NCI-H82 (cell line): ENCODE results near the gene P2RY14.
A peak's percentile ranks its signal among the peaks of the same experiment; 100 is the strongest.

Experiments used
- DNase-seq: peaks from one replicate; lab custom pipeline; 2025; lab: John Stamatoyannopoulos, UW

The P2RY14 gene

DNA sequence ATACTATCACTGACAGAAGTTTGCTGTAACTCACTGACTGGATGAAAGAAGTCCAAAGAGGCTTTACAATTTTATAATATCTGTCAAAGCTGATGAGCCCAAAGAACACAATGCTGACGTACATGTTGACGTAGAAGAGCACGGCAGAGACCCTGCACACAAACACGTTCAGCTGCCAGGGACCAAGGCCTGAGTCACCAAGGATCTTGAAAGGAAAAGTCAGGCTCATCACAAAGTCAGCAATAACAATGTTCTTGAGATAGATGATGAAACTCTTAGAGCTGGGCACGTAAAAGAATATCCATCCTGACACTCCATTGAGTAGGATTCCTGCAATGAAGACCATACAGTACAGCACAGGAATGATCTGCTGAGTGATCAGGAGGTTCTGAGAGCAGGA is 64.5 kb downstream of the P2RY14 start:
- no peak for DNase-seq

DNA sequence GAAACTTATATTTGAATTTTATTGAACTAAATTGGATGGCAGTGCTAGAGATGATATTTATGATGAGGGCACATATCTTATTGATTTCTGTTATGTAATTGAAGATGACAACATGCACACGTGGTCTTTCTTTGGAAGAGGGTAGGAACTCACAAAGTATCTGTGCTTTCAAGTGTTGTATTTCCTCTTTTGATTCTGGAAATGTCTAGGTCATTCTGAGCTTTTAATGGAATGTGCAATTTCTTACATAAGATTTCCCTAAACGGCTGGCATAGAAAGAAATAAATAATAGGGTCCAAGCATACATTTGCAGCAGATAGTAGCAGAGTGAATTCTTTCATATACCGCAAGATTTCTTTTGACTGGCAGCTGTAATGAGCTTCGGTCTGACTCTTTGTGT is 65.2 kb downstream of the P2RY14 start:
- DNase-seq, result no peak

DNA sequence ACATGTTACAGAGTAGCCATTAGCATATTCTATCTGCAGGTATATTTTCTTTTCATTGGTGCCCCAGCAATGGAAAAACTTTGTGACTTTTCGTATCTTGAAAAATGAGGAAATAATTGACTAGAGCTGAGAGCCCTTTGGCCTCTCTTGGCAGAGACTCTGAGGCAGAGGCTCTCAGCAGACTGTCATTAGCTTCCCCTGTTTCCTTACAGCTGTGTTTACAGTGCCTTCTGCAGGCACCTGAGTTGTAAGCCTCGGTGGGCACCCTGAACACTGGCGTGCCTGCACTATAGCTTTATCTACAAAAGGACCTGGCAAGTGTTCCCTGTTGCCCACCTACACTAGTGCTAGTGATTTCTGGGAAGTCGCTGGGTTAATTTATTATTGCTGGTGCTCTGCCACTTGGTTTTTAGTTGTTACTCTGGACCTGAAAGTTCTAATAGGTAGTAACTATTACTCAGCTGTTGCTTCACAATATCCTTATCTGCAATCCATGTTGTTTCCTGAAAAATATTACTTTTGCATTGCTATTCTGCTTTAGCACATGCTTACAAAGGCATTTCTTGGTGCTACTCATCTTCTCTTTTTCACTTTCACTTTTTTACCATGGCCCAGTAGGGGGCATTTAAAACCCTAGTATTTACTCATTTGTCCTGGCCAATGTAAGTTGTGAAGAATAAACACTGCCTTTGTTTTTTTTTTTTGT is 67.5 kb downstream of the P2RY14 start:
- no peak for DNase-seq

DNA sequence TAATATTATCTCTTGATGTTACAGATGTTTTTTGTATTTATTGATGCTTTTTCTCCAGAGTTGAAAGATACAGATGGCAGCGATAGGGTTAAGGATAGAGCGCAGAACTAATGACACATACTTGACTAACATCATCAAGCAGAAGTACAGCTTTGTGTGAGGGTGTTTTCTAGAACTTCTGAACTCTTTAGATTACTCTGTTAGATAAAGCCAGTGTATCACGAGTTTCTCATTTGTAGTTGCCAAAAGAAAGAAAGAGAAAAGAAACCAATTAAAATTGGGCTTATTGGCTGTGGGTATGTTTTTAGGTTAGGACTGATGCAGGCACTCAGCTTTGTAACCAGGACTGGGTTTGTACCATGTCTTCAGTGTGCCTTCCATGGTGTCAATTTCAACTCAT is 68.7 kb downstream of the P2RY14 start:
- no peak for DNase-seq

DNA sequence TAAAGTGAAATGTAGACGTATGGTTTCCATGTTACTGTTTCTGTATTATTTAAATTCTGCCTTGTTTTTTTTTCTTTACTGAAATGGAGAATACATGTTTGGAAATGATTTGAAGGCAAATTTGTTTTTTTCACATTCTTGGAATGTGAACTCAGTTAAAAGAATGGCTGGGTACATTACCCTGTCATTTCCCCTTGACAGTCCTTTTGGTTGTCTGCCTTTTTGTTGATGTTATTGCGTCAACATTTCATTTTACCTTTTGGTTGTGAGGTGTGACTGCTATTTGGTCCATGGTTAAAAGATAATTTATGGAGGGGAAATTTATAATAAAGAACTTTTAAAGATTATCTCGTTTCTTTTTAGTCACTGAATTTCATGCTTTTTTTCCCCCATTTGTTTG is 72.1 kb downstream of the P2RY14 start:
- DNase-seq, result no peak

DNA sequence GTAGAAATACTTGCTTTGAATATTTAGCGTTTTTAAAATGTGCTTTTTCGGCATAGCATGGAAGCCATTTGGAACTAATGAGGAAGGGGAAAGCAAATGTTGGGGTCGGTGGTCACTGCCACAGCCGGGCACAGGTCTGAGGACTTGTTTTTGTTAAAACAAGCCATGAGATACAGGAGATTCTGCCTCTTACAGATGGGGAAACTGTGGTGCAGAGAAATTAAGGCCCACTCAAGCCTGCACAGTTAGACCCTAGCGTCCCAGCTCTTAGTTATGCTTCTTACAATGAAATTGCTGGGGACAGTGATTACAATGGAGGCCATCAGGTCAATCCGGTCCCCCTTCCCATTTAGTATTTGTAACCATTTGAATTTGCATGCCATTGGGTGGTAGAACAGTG is 72.9 kb downstream of the P2RY14 start:
- no peak for DNase-seq

DNA sequence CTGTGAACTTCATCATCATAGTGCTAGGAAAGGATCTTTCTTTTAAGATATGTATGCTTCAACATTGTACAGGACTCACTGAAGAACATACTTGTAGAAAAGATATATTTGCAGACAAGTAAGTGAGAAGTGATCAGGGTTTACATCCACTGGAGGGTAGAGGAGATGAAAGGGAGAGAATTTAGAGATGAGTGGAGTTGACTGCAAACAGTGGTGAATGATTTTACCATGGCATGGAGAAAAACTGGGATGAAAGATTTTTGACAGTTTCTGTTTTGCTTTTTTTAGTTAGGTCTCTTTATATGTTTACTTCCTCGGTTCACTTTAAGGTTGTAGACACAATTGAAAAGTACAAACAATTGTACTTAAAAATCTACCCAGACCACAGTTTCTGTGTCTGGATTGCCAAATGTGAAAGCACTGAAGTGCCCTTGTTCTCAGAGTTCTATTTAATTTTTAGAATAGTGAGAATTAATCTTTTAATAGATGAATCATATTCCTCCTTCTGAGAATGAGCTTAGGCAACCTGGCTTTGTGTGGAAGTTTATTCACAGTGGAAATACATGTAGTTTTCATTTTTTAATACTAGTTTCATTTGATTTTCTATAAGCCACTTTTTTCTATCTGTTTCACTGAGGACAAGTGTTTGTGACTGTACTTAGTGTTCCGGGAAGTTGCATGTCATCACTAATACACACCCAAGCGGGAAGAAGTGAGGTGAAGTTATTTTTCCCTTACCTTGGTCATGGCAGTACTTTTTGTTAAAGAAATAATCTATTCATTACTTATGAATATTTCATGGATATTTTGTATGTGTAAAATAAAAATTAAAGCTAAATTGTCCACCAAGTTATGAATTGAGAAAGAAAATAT is 73.6 kb downstream of the P2RY14 start:
- no peak for DNase-seq

DNA sequence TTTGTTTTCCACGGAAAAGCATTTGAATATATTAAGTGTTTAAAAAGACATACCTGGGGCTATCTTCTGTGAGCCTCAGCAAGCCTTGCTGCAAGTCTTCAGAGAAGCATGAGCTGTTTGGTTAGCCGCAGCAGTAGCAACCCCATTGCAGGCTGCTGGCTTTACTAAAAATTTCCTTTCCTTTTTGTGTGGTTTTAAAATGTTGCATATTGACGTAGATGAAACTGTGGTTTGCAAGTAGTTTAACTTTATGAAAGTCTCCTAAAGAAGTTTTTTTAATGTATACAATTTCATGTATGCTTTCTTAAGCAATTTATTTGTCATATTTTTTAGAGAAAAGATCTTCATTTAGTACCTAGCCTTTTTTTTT is 75.3 kb downstream of the P2RY14 start, which contains the start of gene GPR171:
TSS of gene GPR171 (minus strand) at position 166 of the 370 bp plus-strand sequence. CDS start 3,830 bp downstream, outside the sequence.
- DNase-seq, result no peak

DNA sequence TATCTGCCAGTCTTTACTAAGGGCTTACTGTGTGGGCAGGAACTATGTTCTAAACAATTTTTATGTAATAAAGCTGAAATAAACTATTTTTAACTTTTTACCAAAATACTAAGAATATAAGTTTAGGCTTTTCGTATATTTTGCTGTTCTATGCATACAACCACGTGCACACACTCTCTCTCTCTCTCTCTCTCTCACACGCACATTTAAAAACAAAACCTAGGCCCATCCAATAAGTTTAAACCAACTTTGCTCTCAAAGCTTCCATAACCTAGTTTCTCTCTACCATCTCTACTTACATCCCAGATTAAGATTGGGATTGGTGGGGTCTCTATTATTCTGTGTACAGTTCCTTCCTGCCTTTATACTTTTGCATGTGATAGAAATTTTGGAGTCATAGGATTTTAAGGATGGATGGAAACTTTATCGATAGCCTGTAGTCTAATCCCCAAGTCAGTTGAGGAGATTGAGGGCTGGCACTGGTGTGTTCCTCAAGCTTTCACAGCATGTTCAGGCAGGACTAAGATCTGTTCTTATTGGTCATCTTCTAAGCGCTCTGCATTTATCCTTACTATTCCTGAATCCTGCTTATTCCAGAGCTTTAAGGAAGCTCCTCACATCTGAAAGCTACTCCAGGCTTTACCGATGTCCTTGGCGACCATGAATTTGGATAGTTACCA is 77.2 kb downstream of the P2RY14 start:
- DNase-seq, result no peak

DNA sequence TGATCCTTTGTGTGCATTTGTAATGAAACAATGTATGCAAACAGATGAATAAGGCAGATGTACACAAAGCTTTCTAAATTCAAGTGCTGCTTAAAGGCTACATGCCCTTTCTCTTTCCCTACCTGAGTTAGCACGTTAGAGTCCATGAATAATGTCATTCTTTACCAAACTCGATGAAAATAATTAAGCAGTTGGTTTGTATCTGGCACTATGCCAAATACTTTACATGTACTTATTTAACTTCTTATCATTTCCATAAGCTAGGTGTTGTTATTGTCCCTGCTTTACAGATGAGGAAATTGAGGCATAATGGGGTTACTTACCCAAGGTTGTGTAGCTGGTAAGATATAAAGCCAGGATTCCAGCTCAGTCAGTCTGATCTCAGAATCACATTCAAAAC is 77.8 kb downstream of the P2RY14 start:
- no peak for DNase-seq

DNA sequence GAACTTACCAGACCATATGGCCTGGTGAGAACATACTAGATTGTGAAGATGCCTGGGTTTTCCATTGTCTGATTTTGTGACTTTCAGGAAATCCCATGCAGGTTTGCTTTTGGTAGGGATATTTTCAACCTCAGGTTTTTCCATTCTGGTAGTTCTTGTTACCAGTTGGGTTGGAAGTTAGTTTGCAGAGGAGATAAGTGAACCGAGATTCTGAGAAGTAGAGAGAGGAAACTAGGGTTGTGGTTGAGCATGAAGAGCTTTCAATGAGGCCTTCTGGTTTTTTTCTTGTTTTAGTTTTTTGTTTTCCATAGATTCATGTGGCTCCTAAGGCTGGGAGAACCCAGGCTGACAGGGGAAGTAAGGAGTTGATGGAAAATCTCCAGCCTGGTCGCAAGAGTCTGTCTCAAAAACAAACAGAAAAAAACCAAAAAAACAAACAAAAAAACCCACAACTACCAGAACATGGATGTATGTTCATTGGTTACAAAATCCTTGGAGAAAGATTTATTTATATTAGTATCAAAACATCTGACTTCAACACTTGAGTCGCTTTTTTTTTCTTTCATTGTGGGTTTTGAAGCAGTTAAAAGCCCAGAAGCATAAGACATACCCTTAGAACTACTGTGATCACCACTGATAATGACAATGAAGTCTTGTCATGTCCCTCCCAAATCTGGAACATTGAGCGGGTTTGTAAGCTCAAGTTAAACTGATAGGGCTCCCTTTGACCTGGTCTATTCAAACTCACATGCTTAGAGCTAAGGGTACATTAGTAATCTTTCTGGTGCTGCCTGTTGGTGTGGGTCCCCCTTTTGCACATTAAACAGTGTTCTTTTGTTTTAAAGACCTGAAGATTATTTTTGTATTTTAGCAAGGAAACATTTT is 78.5 kb downstream of the P2RY14 start:
- no peak for DNase-seq

DNA sequence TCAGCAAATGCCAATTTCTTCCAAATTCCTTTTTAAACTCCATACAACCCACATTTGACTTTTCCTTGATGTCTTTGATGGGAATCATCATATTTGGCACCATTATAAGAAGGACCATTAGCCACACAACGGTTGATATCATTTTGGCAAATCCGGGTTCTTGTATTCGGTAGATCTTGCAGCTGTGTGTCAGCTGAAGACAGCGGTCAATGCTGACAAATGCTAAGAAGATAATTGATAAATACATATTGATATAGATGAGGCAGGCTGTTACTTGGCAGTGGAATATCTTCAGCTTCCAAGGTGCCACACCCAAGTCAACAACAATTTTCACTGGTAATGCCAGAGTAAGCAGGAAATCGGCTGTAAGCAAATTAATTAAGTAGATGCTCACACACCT is 79.5 kb downstream of the P2RY14 start:
- DNase-seq, result no peak

DNA sequence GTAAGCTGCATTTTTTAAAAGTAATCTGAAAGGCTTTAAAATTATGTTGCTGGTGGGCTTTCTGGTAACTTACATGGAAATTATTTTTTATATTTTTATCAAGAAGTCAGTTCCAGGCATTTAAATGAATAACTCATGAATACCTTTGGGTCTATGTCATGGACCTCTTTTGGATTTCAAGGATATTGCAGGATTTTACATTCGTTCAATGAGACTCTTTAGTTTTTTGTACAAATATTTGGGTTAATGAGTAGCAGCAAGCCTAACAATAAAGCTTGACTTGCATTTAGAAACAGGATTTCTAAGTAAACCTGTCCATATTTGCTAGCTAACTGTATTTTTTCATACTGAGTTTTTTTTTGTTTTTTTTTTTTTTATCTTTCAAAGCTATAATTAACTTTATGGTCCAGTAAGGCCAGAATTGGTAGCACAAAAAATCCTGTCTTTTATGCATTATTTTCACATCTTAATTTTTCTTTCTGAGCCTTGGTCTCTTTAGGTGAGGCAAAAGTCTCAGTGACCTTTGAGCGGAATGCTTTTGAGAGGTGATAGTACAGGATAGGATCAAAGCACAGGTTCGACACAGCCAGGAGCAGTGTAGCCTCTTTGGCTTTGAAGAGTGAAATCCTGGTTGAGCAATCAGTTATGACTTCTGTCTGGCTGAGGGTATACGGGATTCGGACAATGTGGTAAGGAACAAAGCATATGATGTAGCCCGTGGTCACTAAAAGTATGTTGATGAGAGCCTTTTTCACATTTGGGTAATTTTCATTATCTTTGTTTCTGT is 80.2 kb downstream of the P2RY14 start:
- DNase-seq, result no peak

DNA sequence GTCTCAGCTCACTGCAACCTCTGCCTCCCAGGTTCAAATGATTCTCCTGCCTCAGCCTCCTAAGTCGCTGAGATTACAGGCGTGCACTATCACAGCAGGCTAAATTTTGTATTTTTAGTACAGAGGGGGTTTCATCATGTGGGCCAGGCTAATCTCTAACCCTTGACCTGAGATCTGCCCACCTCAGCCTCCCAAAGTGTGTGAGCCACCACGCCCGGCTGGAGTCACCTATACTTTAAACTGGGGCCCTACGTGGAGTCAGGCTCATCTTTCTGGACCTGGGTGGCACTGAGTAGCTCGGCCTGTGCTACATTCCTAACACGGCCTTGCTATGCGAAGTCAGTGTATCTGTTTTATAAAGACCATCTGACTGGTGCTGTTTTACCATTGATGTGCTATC is 81.1 kb downstream of the P2RY14 start:
- no peak for DNase-seq

DNA sequence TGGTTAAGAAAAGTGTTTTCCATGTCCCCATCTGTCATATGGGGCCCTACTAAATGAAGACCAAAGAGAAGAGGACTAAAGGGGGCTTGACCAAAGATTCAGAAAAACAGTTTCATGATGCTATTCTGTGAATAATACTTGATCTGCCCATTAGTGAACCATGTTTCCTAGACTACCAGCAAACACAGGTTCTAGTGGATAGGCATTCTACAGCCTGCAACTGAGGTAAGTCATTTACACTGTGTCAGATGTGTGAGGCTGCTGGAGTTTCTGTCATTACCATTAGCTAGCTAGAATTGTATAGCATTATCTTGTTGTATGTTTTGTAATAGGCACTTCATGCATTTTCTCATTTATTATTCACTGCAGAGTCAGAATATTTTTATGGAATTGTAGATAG is 81.9 kb downstream of the P2RY14 start:
- DNase-seq, result no peak

DNA sequence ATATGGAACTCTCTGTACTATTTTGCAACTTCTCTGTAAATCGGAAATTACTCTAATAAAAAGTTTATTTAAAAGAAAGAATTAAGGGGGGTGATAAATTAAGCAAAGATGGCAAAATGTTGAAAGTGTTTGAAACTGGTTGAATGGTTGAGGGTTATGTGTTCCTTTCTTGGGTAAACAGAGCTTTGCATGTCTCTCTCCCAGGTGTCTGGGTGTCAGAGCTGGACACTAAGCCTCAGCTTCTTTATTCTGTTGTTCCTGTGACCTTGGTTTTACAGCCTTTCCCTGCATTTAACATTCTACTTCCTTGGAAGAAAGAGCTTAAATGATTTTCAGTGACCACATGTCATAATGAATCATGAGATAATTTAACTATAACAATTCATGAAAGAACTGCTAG is 82.5 kb downstream of the P2RY14 start:
- DNase-seq, result no peak

DNA sequence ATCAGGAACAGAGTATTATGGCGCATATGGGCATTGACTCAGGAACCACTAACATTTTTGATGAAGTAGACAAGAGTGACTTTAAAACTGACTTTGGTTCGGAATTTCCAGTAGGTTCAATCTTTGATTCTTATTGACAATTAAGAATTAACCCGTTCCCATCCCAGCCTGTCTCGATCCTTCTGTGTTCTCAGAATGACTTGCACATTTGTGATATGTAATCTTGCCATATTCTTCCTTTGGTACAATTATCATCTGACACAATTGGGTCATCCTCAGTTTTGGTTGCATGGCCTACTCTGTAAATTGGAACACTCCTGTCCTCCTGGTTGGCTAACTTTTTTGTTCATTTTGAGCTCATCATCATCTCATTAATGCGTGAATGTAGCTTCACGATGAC is 85.8 kb downstream of the P2RY14 start:
- DNase-seq, result no peak

DNA sequence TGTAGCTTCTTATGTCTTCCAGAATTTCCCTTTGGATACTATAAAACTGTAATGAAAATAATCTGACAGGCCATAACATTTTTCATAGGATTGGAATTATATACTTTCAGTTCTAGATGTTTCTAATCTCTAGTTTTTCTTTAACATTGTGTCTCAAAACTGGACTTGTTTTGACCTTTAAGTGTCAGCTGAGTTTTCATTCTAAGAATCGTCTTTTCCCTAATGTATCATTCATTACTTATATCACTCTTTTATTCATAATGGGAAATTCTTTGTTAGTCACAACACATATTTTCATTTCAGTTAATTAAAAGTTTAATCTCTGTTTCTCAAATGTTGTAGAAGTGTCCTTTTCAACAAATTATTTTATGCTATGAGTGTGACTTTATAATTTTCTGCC is 87.2 kb downstream of the P2RY14 start:
- no peak for DNase-seq

DNA sequence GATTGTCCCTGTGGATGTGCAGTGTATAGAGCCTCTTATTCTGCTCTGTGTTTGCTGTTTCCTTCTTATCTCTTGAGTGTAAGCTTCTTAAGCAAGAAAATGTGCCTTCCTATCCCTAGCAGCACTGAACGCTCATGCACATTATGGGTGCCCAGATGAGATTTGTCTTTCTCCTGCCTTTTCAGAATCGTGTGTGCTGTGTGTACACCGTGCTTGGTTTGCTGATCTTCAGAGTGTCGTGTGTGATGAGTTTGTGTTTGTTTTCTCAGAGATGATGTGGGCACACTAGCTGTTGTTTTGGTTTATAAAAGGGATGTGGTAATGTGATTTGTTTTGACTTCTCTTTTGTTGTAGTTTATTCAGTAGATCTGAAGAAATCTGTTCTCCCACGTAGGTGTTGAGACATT is 95.1 kb downstream of the P2RY14 start:
- DNase-seq, result peak; percentile 70

DNA sequence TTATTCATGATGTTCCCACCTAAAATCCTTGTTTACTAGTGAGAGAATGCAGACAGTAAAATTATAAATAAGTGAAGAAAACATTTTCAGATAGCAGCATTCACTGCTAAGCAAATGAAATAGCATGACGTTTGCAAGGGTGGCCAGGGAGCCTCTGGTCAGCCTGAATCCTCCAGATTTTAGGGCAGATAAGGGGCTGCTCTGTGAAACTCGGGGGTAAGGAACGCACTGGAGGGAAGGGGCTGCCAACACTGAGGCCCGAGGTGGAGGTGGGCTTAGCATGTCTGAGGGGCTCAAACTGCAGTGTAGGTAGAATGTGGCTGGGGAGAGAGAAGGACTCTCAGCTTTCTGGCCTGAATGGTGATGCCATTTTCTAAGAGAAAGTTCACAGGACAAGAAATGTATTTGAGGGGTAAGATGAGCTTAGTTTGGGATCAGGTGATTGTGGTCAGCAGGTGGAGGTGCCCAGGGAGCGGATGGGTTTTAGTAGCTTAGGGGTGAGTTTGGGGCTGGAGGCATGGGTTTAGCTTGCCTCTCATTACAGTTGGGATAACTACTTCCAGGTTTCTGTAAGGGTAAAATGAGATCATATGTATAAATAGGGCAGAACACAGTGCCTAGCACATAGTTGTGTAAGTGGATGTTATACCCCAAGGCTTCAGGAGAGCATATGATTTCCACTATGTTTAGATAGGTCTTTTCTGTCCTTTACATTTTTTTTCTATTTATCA is 95.8 kb downstream of the P2RY14 start:
- DNase-seq, result no peak
